Skeletal muscle satellite cell (primary cell): ENCODE measurements around the gene PAXX.

Source experiments
- H3K27me3 ChIP-seq: 2 replicates; pipeline ENCODE4 v1.7.0; 2013; ENCODE audit warnings: low read length; ENCODE audit not compliant: control insufficient read depth, insufficient read depth
- H3K36me3 ChIP-seq: 2 replicates; pipeline ENCODE4 v1.7.0; 2013; ENCODE audit warnings: mild to moderate bottlenecking, control low read depth, low read length; ENCODE audit not compliant: insufficient read depth
- H3K4me1 ChIP-seq: 2 replicates; pipeline ENCODE4 v1.7.0; 2013; ENCODE audit warnings: low read length; ENCODE audit not compliant: control insufficient read depth, insufficient read depth
- H3K4me2 ChIP-seq: 2 replicates; pipeline ENCODE4 v1.7.0; 2013; ENCODE audit warnings: mild to moderate bottlenecking, low read length
- H3K4me3 ChIP-seq: 2 replicates; pipeline ENCODE4 v1.7.0; 2013; ENCODE audit warnings: low read length
- H3K9ac ChIP-seq: 2 replicates; pipeline ENCODE4 v1.7.0; 2013; ENCODE audit warnings: mild to moderate bottlenecking, low read depth, low read length, moderate library complexity
- H3K9me3 ChIP-seq: replicated peaks from 2 replicates; pipeline ENCODE4 v1.7.0; 2013; ENCODE audit warnings: mild to moderate bottlenecking, control low read depth, low read length

PAXX gene

DNA sequence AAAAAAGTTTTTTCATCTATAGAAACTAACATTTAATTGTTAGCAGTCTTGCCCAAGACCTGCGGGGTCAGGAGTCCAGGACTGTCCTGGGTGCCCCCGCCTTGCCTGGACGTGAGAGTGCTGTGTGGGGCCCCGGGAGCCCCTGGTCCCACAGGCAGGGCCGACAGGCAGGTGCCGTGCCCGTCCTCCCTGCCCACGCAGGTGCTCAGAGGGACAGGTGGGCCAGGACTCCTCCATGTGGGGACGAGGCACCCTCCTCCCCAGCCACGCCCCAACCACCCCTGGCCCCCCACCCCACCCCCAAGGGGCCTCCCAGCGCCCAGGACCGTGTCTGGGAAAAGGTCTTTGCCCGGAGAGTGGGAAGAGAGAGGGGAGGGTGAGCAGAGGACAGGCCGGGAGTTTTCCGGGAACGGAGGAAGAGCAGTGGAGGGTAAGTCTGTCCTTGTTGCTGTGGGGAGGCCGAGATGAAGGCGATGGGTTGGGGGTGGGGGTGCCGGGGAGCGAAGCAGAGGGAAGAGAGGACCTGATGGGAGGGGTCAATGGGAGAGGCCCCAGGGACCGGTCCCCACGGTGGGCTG lies 42.9 kb upstream of the PAXX start:
- peaks cover 33% of the 10 kb centered on the region for H3K4me1 ChIP-seq
- no peaks in the 10 kb centered on the region for H3K36me3 ChIP-seq
- no peak overlapping the region for H3K9ac ChIP-seq
- H3K27me3 ChIP-seq, result peaks cover 3% of the 10 kb centered on the region
- H3K9me3 ChIP-seq, result no peaks in the 10 kb centered on the region
- H3K4me2 ChIP-seq, result peak overlapping the region; percentile 96
- peak overlapping the region; percentile 77 for H3K4me3 ChIP-seq

DNA sequence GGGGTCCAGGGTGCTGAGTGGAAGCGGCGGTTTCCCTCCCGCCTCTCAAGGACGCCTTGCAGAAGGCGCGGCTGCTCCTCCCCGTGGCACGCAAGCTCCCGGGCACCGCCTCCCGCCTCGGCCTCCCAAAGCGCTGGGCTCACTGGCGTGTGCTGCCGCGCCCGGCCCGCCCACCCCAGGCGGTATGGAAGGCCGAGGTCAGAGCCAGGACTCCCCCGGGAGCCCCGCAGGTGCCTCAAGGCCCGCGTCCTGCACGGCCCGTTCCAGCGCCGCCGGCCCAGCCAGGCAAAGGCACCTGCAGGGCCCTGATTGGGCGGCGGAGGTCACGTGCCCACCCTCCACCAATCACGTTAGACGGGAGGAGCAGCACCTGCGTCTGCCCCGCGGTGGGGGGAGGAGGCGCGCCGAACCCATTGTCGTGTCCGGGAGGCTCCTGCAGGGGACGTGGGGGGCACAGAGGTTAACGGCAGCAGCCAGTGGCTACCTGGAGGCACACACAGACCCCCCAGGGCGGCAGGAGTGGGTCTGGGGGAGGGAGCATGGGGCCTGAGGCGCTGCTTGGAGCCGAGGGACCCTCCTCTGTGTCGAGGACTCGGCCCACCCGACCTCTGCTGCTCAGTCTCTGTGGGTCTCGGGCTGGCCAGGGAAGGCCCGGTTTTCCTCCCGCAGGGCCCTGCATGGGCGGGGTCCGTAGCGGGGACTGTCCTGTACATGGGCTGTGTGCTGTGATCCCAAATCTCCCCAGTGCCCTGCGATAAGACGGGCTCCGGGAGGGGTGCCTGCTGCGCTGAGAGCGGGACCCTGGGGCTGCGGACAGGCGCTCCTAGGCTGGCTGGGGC lies 42.2 kb upstream of the PAXX start:
- peak overlapping the region; percentile 77 for H3K4me3 ChIP-seq
- peaks cover 30% of the 10 kb centered on the region for H3K4me1 ChIP-seq
- no peak overlapping the region for H3K9ac ChIP-seq
- no peaks in the 10 kb centered on the region for H3K36me3 ChIP-seq
- H3K9me3 ChIP-seq, result no peaks in the 10 kb centered on the region
- peak overlapping the region; percentile 96 for H3K4me2 ChIP-seq
- H3K27me3 ChIP-seq, result peaks cover 3% of the 10 kb centered on the region

GRCh38 chr9:136950656-136951276 lies 41.5 kb upstream of the PAXX start:
- H3K9ac ChIP-seq, result no peak overlapping the region

DNA sequence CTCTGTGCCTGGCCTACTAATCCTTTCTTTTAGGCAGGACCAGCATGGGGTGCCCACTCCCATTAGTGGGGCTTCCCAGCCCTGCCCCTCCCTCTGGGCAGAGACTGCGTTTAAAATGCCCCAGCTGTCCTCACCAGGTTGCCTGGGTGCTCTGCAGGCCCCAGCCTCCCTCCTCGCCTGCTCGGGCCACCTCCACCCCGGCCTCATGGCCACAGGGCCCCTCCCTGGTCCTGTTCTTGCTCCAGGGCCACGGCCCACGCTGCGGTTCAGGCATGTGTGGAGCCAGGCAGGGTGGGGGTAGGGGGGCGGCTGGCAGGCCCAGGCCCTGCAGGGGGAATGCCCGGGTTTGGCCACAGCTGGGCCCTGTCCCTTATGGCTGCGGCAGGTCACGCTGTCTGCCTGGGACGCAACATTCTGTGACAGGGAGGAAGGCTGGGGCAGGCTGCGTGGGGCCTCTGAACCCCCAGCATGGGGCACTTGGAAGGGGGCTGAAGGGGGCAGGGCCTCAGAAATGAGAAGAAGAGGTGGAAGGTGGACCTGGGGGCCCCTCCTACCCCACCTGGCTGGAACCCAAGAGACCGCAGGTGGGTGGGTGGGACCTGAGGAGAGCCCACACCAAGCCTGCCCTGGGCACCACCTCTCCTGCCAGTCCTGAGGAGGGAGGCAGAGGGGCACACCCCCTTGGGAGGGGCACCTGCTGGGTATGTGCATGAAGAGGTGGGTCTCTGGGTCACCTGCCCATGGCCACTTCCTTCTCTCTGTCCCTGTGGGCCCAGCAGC lies 40.5 kb upstream of the PAXX start, which contains the start of gene LCN12:
TSS of gene LCN12 (plus strand) at position 733 of the 780 bp plus-strand sequence. CDS start 55 bp downstream, outside the sequence.
- Histone ChIP-seq H3K9me3 (no peaks in the 10 kb centered on the region), H3K9ac (no peak within 1 kb of the TSS)

More at GRCh38 chr9:136950656-136951276, 41.5 kb upstream of the PAXX start:
- no peaks in the 10 kb centered on the region for H3K9me3 ChIP-seq
- H3K27me3 ChIP-seq, result peaks cover 3% of the 10 kb centered on the region
- no peak overlapping the region for H3K4me3 ChIP-seq
- peak overlapping the region; percentile 96 for H3K4me2 ChIP-seq
- no peaks in the 10 kb centered on the region for H3K36me3 ChIP-seq
- H3K4me1 ChIP-seq, result peaks cover 29% of the 10 kb centered on the region

GRCh38 chr9:136952321-136952850 lies 39.8 kb upstream of the PAXX start:
- peaks cover 3% of the 10 kb centered on the region for H3K27me3 ChIP-seq
- H3K9ac ChIP-seq, result no peak overlapping the region
- no peaks in the 10 kb centered on the region for H3K36me3 ChIP-seq
- no peak overlapping the region for H3K4me2 ChIP-seq
- H3K4me3 ChIP-seq, result no peak overlapping the region
- H3K9me3 ChIP-seq, result no peaks in the 10 kb centered on the region
- peaks cover 21% of the 10 kb centered on the region for H3K4me1 ChIP-seq

More for the DNA sequence above, 40.5 kb upstream of the PAXX start, which contains the start of gene LCN12:
- Histone ChIP-seq H3K4me2 (no peak within 1 kb of the TSS), H3K27me3 (peaks cover 3% of the 10 kb centered on the region), H3K36me3 (no peaks in the 10 kb centered on the region), H3K4me3 (no peak within 1 kb of the TSS), H3K4me1 (peaks cover 28% of the 10 kb centered on the region)

GRCh38 chr9:136952876-136953770 lies 39.1 kb upstream of the PAXX start:
- Histone ChIP-seq H3K27me3 (peaks cover 3% of the 10 kb centered on the region), H3K4me2 (no peak overlapping the region), H3K4me3 (no peak overlapping the region), H3K36me3 (no peaks in the 10 kb centered on the region), H3K9ac (no peak overlapping the region), H3K9me3 (no peaks in the 10 kb centered on the region), H3K4me1 (peaks cover 14% of the 10 kb centered on the region)

DNA sequence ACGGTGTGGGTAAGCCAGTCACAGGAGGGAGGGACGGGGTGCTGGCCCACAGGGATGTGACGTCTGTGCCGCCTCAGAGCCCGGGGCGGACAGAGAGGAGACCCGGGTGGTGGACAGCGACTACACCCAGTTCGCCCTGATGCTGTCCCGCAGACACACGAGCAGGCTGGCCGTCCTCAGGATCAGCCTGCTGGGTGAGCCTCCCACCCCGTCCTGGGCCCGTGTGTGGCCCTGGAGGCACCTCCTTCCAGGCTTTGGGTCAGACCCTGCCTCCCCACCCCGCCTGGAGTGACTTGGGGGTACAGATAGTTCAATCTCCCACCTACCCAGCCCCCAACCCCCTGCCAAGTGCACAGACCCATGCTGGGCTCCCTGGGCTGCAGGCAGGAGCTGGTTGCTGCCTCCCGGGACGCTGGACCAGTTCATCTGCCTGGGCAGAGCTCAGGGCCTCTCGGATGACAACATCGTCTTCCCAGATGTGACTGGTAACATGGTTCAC lies 38.4 kb upstream of the PAXX start:
- Histone ChIP-seq H3K9me3 (no peaks in the 10 kb centered on the region), H3K36me3 (no peaks in the 10 kb centered on the region), H3K4me3 (no peak overlapping the region), H3K4me2 (no peak overlapping the region), H3K4me1 (peaks cover 12% of the 10 kb centered on the region), H3K27me3 (peaks cover 6% of the 10 kb centered on the region), H3K9ac (no peak overlapping the region)

- H3K4me3 ChIP-seq, result no peak overlapping the region
These were observed 37.7 kb upstream of the PAXX start for GRCh38 chr9:136954270-136955083.

DNA sequence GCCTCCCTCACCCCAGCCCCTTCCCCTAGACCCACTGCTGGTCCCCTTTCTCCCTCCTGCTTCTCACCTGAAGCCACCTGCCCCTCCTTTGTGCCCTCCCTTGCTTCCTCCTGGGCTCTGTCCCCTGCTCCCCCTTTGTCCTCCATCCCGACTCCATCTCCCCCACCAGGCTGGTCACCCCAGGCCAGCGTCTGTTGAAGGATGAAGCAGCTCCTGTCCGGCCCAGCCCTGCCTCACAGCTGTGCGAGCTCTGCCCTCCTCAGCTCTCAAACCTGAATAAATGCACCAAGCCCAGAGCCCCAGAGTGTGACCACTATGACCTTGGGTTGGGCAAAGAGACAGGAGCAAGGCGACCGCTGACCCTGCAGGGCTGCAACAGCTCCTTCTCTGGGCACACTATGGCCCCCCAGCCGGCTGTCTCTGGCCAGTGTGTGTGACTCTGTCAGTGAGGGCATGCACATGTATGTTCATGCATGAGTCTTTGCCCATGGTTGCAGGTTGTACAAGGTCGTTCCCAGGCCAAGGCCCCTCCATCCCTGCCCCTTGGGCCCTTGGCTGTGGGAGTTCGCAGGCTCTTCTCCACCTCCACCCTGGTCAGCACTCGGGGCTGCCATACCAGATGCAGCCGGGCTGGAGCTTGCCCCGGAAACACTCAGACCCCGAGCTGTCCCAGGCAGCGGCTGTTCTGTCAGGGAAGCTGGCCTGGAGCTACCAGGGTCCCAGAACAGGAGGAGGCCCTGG lies 36.9 kb upstream of the PAXX start:
- Histone ChIP-seq H3K4me2 (no peak overlapping the region), H3K4me3 (no peak overlapping the region), H3K4me1 (peaks cover 3% of the 10 kb centered on the region), H3K9ac (no peak overlapping the region), H3K9me3 (no peaks in the 10 kb centered on the region), H3K36me3 (no peaks in the 10 kb centered on the region), H3K27me3 (peaks cover 6% of the 10 kb centered on the region)

More at GRCh38 chr9:136954270-136955083, 37.7 kb upstream of the PAXX start:
- no peaks in the 10 kb centered on the region for H3K36me3 ChIP-seq
- H3K9ac ChIP-seq, result no peak overlapping the region
- no peak overlapping the region for H3K4me2 ChIP-seq
- peaks cover 11% of the 10 kb centered on the region for H3K4me1 ChIP-seq
- peaks cover 6% of the 10 kb centered on the region for H3K27me3 ChIP-seq
- no peaks in the 10 kb centered on the region for H3K9me3 ChIP-seq
